ENCODE measurements around the gene SIPA1L3.

SIPA1L3 gene

DNA sequence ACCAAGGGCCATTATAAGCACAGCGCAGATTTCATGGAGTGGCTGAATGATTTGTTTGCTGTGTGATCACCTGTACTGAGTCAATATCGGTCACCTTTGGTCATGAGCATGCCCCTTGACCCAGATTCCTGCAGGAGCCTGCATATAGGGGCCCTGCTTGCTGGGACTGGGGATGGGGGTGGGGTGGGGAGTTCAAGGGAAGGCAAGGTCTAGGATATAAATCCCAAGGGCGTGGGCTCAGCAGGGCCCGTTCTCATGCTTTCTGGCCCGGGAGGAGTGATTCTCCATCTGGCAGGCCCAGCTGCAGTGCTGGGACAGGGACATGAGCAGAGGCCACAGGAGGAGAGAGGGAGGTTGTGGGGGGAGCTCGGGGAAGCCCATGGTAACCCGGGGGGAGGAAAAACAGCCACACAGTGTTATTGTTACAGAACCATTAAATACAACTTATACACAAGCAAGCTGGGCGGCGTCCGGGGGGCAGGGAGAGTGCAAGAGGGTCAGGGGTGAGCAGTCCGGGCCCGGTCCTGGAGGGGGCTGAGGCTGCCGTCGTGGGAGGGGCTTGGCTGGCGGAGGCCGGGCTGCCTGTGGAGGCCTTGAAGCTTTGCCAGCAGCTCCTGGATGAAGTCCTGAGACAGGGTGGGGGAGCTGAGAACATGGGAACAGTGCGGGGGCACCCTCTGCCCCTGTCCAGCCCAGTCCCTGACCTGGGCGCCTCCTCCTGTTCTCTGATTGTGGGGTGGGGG is 344.0 kb downstream of the SIPA1L3 start:
- H3K4me3 ChIP-seq (ENCODE audit: low read depth, low read length) = no peak overlapping the region
- peaks cover 19% of the 10 kb centered on the region for H3K4me1 ChIP-seq (ENCODE audit: control insufficient read depth, insufficient read depth, low read length)
- H3K27ac ChIP-seq (ENCODE audit: extremely low read depth, low read depth, low read length) = no peak overlapping the region
- CTCF ChIA-PET = interaction anchor here (0.6 to 3.2 kb wide), 14 partner anchors 8 to 479 kb away, joined by 3 to 21 read pairs (median 4); partner anchors contain the start of genes CATSPERG and SPINT2
- TF ChIP-seq YY2 (tag by site-specific recombination; IDR thresholded peaks at IDR 0.05) = no peak
- TF ChIP-seq ZSCAN4 (tag by site-specific recombination; IDR thresholded peaks at IDR 0.05) = no peak
- TF ChIP-seq ZXDB (tag by site-specific recombination; IDR thresholded peaks at IDR 0.05) = no peak
- no peak for TF ChIP-seq FEZF1 (tag by site-specific recombination; IDR thresholded peaks at IDR 0.05)
- TF ChIP-seq ZNF341 (tag by site-specific recombination; IDR thresholded peaks at IDR 0.05; ENCODE audit: low read depth) = peak; percentile 84
- TF ChIP-seq ZFP69B (tag by site-specific recombination; IDR thresholded peaks at IDR 0.05) = no peak
- no peak for TF ChIP-seq IKZF3 (tag by site-specific recombination; IDR thresholded peaks at IDR 0.05)
- TF ChIP-seq GLIS2 (tag by site-specific recombination; IDR thresholded peaks at IDR 0.05) = peak; percentile 48; the same call in 1 of the 2 replicates
- no peak for TF ChIP-seq KLF10 (tag by site-specific recombination; IDR thresholded peaks at IDR 0.05)
- TF ChIP-seq ZNF391 (tag by site-specific recombination; IDR thresholded peaks at IDR 0.05; ENCODE audit: borderline replicate concordance, low read depth) = 0 out of 2 replicates have a peak, but pooled peaks have one; percentile 13
- TF ChIP-seq ZIC2 (tag by site-specific recombination; IDR thresholded peaks at IDR 0.05) = peak; percentile 53
- TF ChIP-seq ZNF324 (tag by site-specific recombination; IDR thresholded peaks at IDR 0.05) = no peak
- TF ChIP-seq ZFP37 (tag by site-specific recombination; IDR thresholded peaks at IDR 0.05) = no peak
- TF ChIP-seq GLIS1 (tag by site-specific recombination; IDR thresholded peaks at IDR 0.05) = peak; percentile 70
- TF ChIP-seq, protein P1, sequence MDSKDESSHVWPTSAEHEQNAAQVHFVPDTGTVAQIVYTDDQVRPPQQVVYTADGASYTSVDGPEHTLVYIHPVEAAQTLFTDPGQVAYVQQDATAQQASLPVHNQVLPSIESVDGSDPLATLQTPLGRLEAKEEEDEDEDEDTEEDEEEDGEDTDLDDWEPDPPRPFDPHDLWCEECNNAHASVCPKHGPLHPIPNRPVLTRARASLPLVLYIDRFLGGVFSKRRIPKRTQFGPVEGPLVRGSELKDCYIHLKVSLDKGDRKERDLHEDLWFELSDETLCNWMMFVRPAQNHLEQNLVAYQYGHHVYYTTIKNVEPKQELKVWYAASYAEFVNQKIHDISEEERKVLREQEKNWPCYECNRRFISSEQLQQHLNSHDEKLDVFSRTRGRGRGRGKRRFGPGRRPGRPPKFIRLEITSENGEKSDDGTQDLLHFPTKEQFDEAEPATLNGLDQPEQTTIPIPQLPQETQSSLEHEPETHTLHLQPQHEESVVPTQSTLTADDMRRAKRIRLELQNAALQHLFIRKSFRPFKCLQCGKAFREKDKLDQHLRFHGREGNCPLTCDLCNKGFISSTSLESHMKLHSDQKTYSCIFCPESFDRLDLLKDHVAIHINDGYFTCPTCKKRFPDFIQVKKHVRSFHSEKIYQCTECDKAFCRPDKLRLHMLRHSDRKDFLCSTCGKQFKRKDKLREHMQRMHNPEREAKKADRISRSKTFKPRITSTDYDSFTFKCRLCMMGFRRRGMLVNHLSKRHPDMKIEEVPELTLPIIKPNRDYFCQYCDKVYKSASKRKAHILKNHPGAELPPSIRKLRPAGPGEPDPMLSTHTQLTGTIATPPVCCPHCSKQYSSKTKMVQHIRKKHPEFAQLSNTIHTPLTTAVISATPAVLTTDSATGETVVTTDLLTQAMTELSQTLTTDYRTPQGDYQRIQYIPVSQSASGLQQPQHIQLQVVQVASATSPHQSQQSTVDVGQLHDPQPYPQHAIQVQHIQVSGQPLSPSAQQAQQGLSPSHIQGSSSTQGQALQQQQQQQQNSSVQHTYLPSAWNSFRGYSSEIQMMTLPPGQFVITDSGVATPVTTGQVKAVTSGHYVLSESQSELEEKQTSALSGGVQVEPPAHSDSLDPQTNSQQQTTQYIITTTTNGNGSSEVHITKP (tag by site-specific recombination; IDR thresholded peaks at IDR 0.05) = peak; percentile 63
- TF ChIP-seq KLF1 (tag by site-specific recombination; IDR thresholded peaks at IDR 0.05) = peak; percentile 7; the same call in 1 of the 2 replicates
- no peak for TF ChIP-seq ZNF768 (tag by site-specific recombination; IDR thresholded peaks at IDR 0.05)
- TF ChIP-seq REST (tag by site-specific recombination; IDR thresholded peaks at IDR 0.05) = peak; percentile 69; the same call in 1 of the 2 replicates
- TF ChIP-seq, protein P2, sequence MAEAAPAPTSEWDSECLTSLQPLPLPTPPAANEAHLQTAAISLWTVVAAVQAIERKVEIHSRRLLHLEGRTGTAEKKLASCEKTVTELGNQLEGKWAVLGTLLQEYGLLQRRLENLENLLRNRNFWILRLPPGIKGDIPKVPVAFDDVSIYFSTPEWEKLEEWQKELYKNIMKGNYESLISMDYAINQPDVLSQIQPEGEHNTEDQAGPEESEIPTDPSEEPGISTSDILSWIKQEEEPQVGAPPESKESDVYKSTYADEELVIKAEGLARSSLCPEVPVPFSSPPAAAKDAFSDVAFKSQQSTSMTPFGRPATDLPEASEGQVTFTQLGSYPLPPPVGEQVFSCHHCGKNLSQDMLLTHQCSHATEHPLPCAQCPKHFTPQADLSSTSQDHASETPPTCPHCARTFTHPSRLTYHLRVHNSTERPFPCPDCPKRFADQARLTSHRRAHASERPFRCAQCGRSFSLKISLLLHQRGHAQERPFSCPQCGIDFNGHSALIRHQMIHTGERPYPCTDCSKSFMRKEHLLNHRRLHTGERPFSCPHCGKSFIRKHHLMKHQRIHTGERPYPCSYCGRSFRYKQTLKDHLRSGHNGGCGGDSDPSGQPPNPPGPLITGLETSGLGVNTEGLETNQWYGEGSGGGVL (tag by site-specific recombination; IDR thresholded peaks at IDR 0.05) = peak; percentile 94
- H3K36me3 ChIP-seq (ENCODE audit: control insufficient read depth in 2 of 2, insufficient read depth in 1 of 2, low read length in 2 of 2) = no peaks in the 10 kb centered on the region
- H3K9me3 ChIP-seq (ENCODE audit: control insufficient read depth, insufficient read depth, low read depth, low read length) = no peaks in the 10 kb centered on the region
- POLR2A ChIA-PET = interaction anchor here (0.7 to 2.0 kb wide), 4 partner anchors 11 to 136 kb away, joined by 3 to 8 read pairs (median 4); partner anchors contain the start of genes PSMD8 and SPINT2
